Liver (tissue), 9 donors: ENCODE results near the gene MMS19. TPM values are rescaled to one million over a fixed set of nuclear protein-coding genes. Genes with fewer than 3 reads are reported as not detected.

Source experiments
- DNase-seq: peaks from one replicate; pipeline ENCODE4 v3.0.0-alpha.2; 2017; ENCODE audit warnings: low spot score
- H3K27ac ChIP-seq, 2 donors: one replicate each; pipeline ENCODE4 v1.7.0; 2013; ENCODE audit warnings: inconsistent platforms in 2 of 2, low read length in 2 of 2, control low read depth in 1 of 2, low read depth in 1 of 2, mild to moderate bottlenecking in 1 of 2
- H3K27me3 ChIP-seq, 4 donors: one replicate each; pipeline versions ENCODE4 v1.6.1 to v1.7.0; 2013; ENCODE audit warnings: low read length in 3 of 4, inconsistent platforms in 1 of 4, mild to moderate bottlenecking in 1 of 4, moderate library complexity in 1 of 4; ENCODE audit not compliant: control insufficient read depth in 4 of 4, insufficient read depth in 4 of 4
- H3K36me3 ChIP-seq, 4 donors: one replicate each; pipeline versions ENCODE4 v1.6.1 to v1.7.0; 2013; ENCODE audit warnings: low read length in 3 of 4, mild to moderate bottlenecking in 3 of 4, low read depth in 1 of 4, moderate library complexity in 1 of 4; ENCODE audit not compliant: control insufficient read depth in 4 of 4, insufficient read depth in 3 of 4
- H3K4me1 ChIP-seq, 4 donors: one replicate each; pipeline versions ENCODE4 v1.6.1 to v1.7.0; 2013; ENCODE audit warnings: low read length in 3 of 4, mild to moderate bottlenecking in 3 of 4, moderate library complexity in 1 of 4; ENCODE audit not compliant: control insufficient read depth in 4 of 4, insufficient read depth in 4 of 4
- H3K4me3 ChIP-seq, 3 donors: one replicate each; pipeline versions ENCODE4 v1.6.1 to v1.7.0; 2013; ENCODE audit warnings: low read length in 3 of 3, control low read depth in 1 of 3, low read depth in 1 of 3, mild to moderate bottlenecking in 1 of 3
- H3K9ac ChIP-seq, 2 donors: one replicate each; pipeline ENCODE4 v1.7.0; 2013; ENCODE audit warnings: low read length in 2 of 2, mild to moderate bottlenecking in 2 of 2, moderate library complexity in 2 of 2, control low read depth in 1 of 2, low read depth in 1 of 2
- H3K9me3 ChIP-seq, 4 donors: one replicate each; pipeline versions ENCODE4 v1.6.1 to v1.7.0; 2013; ENCODE audit warnings: low read length in 3 of 4; ENCODE audit not compliant: control insufficient read depth in 4 of 4
- CTCF ChIP-seq: fragments of 150-350 bp; IDR thresholded peaks from 2 replicates; pipeline ENCODE4 v1.5.1; 2017; ENCODE audit warnings: improper control_type of control experiment, low read depth, low read length; ENCODE audit not compliant: missing input control
- EGR1 ChIP-seq, 2 donors: IDR thresholded peaks; 2 replicates each; pipeline ENCODE4 v1.6.1; 2016 to 2018; ENCODE audit warnings: antibody characterized with exemption in 2 of 2, low read depth in 2 of 2
- FOXA1 ChIP-seq: IDR thresholded peaks from 2 replicates; pipeline ENCODE4 v1.6.1; 2016; ENCODE audit warnings: antibody characterized with exemption
- FOXA2 ChIP-seq: IDR thresholded peaks from 2 replicates; pipeline ENCODE4 v1.6.1; 2016; ENCODE audit warnings: antibody characterized with exemption
- GABPA ChIP-seq, 2 donors: IDR thresholded peaks in 1 of 2; conservative IDR thresholded peaks in 1 of 2; 2 replicates each; pipeline ENCODE4 v1.6.1; 2016; ENCODE audit warnings: antibody characterized with exemption in 2 of 2, mild to moderate bottlenecking in 1 of 2, moderate library complexity in 1 of 2
- HNF4G ChIP-seq: IDR thresholded peaks from 2 replicates; pipeline ENCODE4 v1.6.1; 2016; ENCODE audit warnings: antibody characterized with exemption
- MAX ChIP-seq: IDR thresholded peaks from 2 replicates; pipeline ENCODE4 v1.6.1; 2016; ENCODE audit warnings: antibody characterized with exemption
- NR2F2 ChIP-seq: IDR thresholded peaks from 2 replicates; pipeline ENCODE4 v1.6.1; 2016; ENCODE audit warnings: antibody characterized with exemption
- REST ChIP-seq: IDR thresholded peaks from 2 replicates; pipeline ENCODE4 v1.6.1; 2016; ENCODE audit warnings: antibody characterized with exemption, mild to moderate bottlenecking
- RXRA ChIP-seq, 2 donors: IDR thresholded peaks; 2 replicates each; pipeline ENCODE4 v1.6.1; 2017 to 2018; ENCODE audit warnings: antibody characterized with exemption in 2 of 2, mild to moderate bottlenecking in 1 of 2
- TAF1 ChIP-seq: conservative IDR thresholded peaks from 2 replicates; pipeline ENCODE4 v1.6.1; 2016; ENCODE audit warnings: antibody characterized with exemption, mild to moderate bottlenecking
- YY1 ChIP-seq: IDR thresholded peaks from 2 replicates; pipeline ENCODE4 v1.6.1; 2016; ENCODE audit warnings: antibody characterized with exemption, mild to moderate bottlenecking
- ZBTB33 ChIP-seq: IDR thresholded peaks from 2 replicates; pipeline ENCODE4 v1.6.1; 2016; ENCODE audit warnings: antibody characterized with exemption
- WGBS: extraction: QIAGEN DNeasy Blood & Tissue Kit; methylation state at CpG from one replicate; pipeline ENCODE4 v1.1.7; 2013; 5-methylcytosine and 5-hydroxymethylcytosine counted together
- polyA plus RNA-seq, 2 donors: library from polyadenylated mRNA; stranded (reverse) in 1 of 2; unstranded in 1 of 2; fragments of 200-250 nt in 1 of 2; fragments of >200 nt in 1 of 2; fragmentation: Nextera tagmentation in 1 of 2; extraction: Ambion mirVana in 1 of 2; gene quantifications; one replicate each; pipeline versions ENCODE4 v1.2.1 to v1.2.3, GENCODE V29; 2013 to 2015
- total RNA-seq, 2 donors: library from RNA; depleted of rRNA; stranded (reverse); fragments of >200 nt; gene quantifications; one replicate each; pipeline ENCODE4 v1.2.3, GENCODE V29; 2014
- donor health status: healthy.
- donor health status: healthy.
- donor health status: healthy.
- donor health status: healthy.
- donor health status: healthy.

MMS19 gene
- total and polyA plus RNA-seq, 4 donors = 15.0 to 29.1 (median 24.1) TPM

- H3K27ac ChIP-seq = no peak overlapping the region
- H3K36me3 ChIP-seq = no peaks in the 10 kb centered on the region
- no peaks in the 10 kb centered on the region for H3K27me3 ChIP-seq
- H3K9ac ChIP-seq = no peak overlapping the region
- TF ChIP-seq YY1 = no peak
- no peak for TF ChIP-seq GABPA (IDR thresholded peaks at IDR 0.05 in 1 of 2, conservative IDR thresholded peaks at IDR 0.05 in 1 of 2)
- TF ChIP-seq TAF1 = no peak
- TF ChIP-seq EGR1 (IDR thresholded peaks at IDR 0.05; ENCODE audit: low read depth in 2 of 2) = no peak
- TF ChIP-seq RXRA (IDR thresholded peaks at IDR 0.05) = no peak
- no peak for TF ChIP-seq REST
- TF ChIP-seq NR2F2 = no peak
- TF ChIP-seq HNF4G = no peak
- no peak for TF ChIP-seq ZBTB33
- no peak for TF ChIP-seq CTCF
- DNase-seq = no peak
- no peaks in the 10 kb centered on the region for H3K9me3 ChIP-seq
- 84% methylated on average over 1 of the region's 1 CpG for WGBS
- H3K4me1 ChIP-seq = peaks cover 0 to 4% (median 1%) of the 10 kb centered on the region in 4 donors
- no peak overlapping the region for H3K4me3 ChIP-seq
These were observed 10.1 kb upstream of the MMS19 start for GRCh38 chr10:97508342-97508741.

GRCh38 chr10:97506199-97506991, 8.2 kb upstream of the MMS19 start:
- H3K9ac ChIP-seq = no peak overlapping the region
- no peaks in the 10 kb centered on the region for H3K36me3 ChIP-seq
- peaks cover 0 to 4% (median 0%) of the 10 kb centered on the region in 4 donors for H3K4me1 ChIP-seq
- no peak for DNase-seq
- no peaks in the 10 kb centered on the region for H3K27me3 ChIP-seq
- H3K4me3 ChIP-seq = no peak overlapping the region
- 85% methylated on average over 3 of the region's 3 CpGs for whole genome bisulfite sequencing
- no peak overlapping the region for H3K27ac ChIP-seq
- no peaks in the 10 kb centered on the region for H3K9me3 ChIP-seq
- TF ChIP-seq YY1 = no peak
- TF ChIP-seq ZBTB33 = no peak
- TF ChIP-seq NR2F2 = no peak
- TF ChIP-seq FOXA1 = no peak
- no peak for TF ChIP-seq REST
- TF ChIP-seq RXRA (IDR thresholded peaks at IDR 0.05) = no peak
- TF ChIP-seq CTCF = no peak
- no peak for TF ChIP-seq TAF1
- TF ChIP-seq FOXA2 = no peak
- no peak for TF ChIP-seq MAX
- no peak for TF ChIP-seq GABPA (IDR thresholded peaks at IDR 0.05 in 1 of 2, conservative IDR thresholded peaks at IDR 0.05 in 1 of 2)
